GM18951 (cell line): ENCODE measurements around the gene DYRK1B.

Source experiments
- POLR2A ChIP-seq: IDR thresholded peaks from 4 replicates; pipeline ENCODE4 v1.6.1; 2011; ENCODE audit warnings: mild to moderate bottlenecking; ENCODE audit not compliant: insufficient read length, insufficient read depth; ENCODE audit errors: extremely low read depth
- in situ Hi-C: fragments of 300-500 bp; cut with MboI; formaldehyde crosslinking; loops from one replicate; pipeline ENCODE4 v1.12.0; 2022; ENCODE audit warnings: low sequenced_read_pairs, mixed read lengths, inconsistent platforms; ENCODE audit not compliant: unreplicated experiment

DYRK1B gene

GRCh38 chr19:39802958-39803357, 31.0 kb downstream of the DYRK1B start:
- in situ Hi-C loops: no loop called here
- TF ChIP-seq POLR2A: no peak

GRCh38 chr19:39797083-39797482, 36.9 kb downstream of the DYRK1B start:
- no peak for TF ChIP-seq POLR2A
- in situ Hi-C loops: no loop called here

GRCh38 chr19:39796000-39796498, 37.9 kb downstream of the DYRK1B start:
- in situ Hi-C loops: no loop called here
- TF ChIP-seq POLR2A: no peak

GRCh38 chr19:39795001-39795400, 39.0 kb downstream of the DYRK1B start:
- in situ Hi-C loops: no loop called here
- TF ChIP-seq POLR2A: no peak

- in situ Hi-C loops: no loop called here
- no peak for TF ChIP-seq POLR2A
These were observed 40.9 kb downstream of the DYRK1B start for GRCh38 chr19:39792999-39793546.

GRCh38 chr19:39788244-39788643, 45.7 kb downstream of the DYRK1B start:
- TF ChIP-seq POLR2A: no peak
- in situ Hi-C loops: no loop called here

- in situ Hi-C loops: no loop called here
- TF ChIP-seq POLR2A: no peak
These were observed 53.1 kb downstream of the DYRK1B start for GRCh38 chr19:39780894-39781293.

GRCh38 chr19:39778763-39779162, 55.2 kb downstream of the DYRK1B start, which contains the start of gene LEUTX:
TSS of gene LEUTX (plus strand) at chr19:39778854. CDS start at chr19:39778921, 67 bp downstream.
- in situ Hi-C loops: no loop called here
- TF ChIP-seq POLR2A: no peak
